ENCODE measurements around the gene BAK1.

DNA sequence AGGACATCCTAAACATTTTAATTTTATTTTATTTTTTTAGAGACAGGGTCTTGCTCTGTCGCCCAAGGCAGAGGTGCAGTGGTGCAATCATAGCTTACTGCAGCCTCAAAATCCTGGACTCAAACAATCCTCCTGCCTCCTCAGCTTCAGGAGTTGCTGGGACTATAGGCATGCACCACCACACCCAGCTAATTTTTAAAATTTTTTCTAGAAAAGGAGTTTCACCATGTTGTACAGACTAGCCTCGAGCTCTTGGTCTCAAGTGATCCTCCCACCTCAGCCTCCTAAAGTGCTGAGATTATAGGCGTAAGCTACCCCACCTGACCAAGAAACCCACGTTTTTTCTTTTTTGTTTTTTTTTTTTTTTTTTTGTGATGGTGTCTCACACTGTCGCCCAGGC, 33.3 kb downstream of the BAK1 start:
- TF ChIP-seq, protein P1, sequence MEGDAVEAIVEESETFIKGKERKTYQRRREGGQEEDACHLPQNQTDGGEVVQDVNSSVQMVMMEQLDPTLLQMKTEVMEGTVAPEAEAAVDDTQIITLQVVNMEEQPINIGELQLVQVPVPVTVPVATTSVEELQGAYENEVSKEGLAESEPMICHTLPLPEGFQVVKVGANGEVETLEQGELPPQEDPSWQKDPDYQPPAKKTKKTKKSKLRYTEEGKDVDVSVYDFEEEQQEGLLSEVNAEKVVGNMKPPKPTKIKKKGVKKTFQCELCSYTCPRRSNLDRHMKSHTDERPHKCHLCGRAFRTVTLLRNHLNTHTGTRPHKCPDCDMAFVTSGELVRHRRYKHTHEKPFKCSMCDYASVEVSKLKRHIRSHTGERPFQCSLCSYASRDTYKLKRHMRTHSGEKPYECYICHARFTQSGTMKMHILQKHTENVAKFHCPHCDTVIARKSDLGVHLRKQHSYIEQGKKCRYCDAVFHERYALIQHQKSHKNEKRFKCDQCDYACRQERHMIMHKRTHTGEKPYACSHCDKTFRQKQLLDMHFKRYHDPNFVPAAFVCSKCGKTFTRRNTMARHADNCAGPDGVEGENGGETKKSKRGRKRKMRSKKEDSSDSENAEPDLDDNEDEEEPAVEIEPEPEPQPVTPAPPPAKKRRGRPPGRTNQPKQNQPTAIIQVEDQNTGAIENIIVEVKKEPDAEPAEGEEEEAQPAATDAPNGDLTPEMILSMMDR (IDR thresholded peaks at IDR 0.05; ENCODE audit: extremely low read depth in 1 of 2, insufficient read depth in 1 of 2, low read depth in 1 of 2, low read length in 2 of 2) = no peak
- TF ChIP-seq POLR2A (IDR thresholded peaks at IDR 0.05; ENCODE audit: low read depth, low read length) (no peak), MYC (IDR thresholded peaks at IDR 0.05; ENCODE audit: low read depth, low read length) (no peak), POLR2AphosphoS5 (IDR thresholded peaks at IDR 0.05; ENCODE audit: insufficient read depth, low read depth, low read length) (no peak), EZH2 (IDR thresholded peaks at IDR 0.05; ENCODE audit: borderline replicate concordance, low read depth, low read length, severe bottlenecking) (no peak)
- TF ChIP-seq, protein P2, sequence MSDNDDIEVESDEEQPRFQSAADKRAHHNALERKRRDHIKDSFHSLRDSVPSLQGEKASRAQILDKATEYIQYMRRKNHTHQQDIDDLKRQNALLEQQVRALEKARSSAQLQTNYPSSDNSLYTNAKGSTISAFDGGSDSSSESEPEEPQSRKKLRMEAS (IDR thresholded peaks at IDR 0.05; ENCODE audit: insufficient read depth, insufficient read length) = no peak
